K562 (cell line): Measurements from ENCODE around the gene PPOX. TPM values are rescaled to one million over a fixed set of nuclear protein-coding genes. Genes with fewer than 3 reads are reported as not detected.
A peak's percentile ranks its signal among the peaks of the same experiment; 100 is the strongest.

Experiments used
- CBFB ChIP-seq: sonication (generic); formaldehyde crosslinking; IDR thresholded peaks from 2 replicates; pipeline ENCODE4 v1.4.0; 2020; ENCODE audit warnings: mild to moderate bottlenecking, missing genetic modification reagents
- CREB1 ChIP-seq, 2 experiments: sonication (generic) in 1 of 2; formaldehyde crosslinking in 1 of 2; IDR thresholded peaks; 2 replicates each; pipeline versions ENCODE4 v1.6.1 to v1.8.0; 2012 to 2022; ENCODE audit warnings: inconsistent platforms in 1 of 2, mild to moderate bottlenecking in 1 of 2, missing genetic modification reagents in 1 of 2, moderate library complexity in 1 of 2
- CREB5 ChIP-seq: fragments of 250-450 bp; sonication (Bioruptor Pico); IDR thresholded peaks from 2 replicates; pipeline ENCODE4 v1.5.0; 2020; ENCODE audit warnings: mild to moderate bottlenecking
- GABPB1 ChIP-seq: sonication (generic); formaldehyde crosslinking; IDR thresholded peaks from 2 replicates; pipeline ENCODE4 v1.8.0; 2022; ENCODE audit warnings: mild to moderate bottlenecking, missing genetic modification reagents
- HCFC1 ChIP-seq: IDR thresholded peaks from 2 replicates; pipeline ENCODE4 v1.6.1; 2012; ENCODE audit warnings: low read depth, low read length, improper control_type of control experiment
- NEUROD1 ChIP-seq: fragments of 150-350 bp; IDR thresholded peaks from 2 replicates; pipeline ENCODE4 v1.6.1; 2014; ENCODE audit warnings: borderline replicate concordance, low read length, low read depth; ENCODE audit not compliant: partially characterized antibody
- PHF8 ChIP-seq: fragments of 200-600 bp; sonication (generic); IDR thresholded peaks from 2 replicates; pipeline ENCODE4 v1.6.1; 2012; ENCODE audit warnings: mixed run types, mild to moderate bottlenecking, inconsistent platforms, low read length, moderate library complexity, borderline replicate concordance
- POLR2A ChIP-seq: fragments of 450-650 bp; conservative IDR thresholded peaks from 2 replicates; pipeline ENCODE4 v1.6.1; 2016
- POLR2AphosphoS2 ChIP-seq: IDR thresholded peaks from 2 replicates; pipeline ENCODE4 v1.6.1; 2012; ENCODE audit warnings: low read length, improper control_type of control experiment
- POLR2AphosphoS5 ChIP-seq: IDR thresholded peaks from 2 replicates; pipeline ENCODE4 v1.6.1; 2011; ENCODE audit warnings: mild to moderate bottlenecking, low read depth, low read length, moderate library complexity; ENCODE audit not compliant: control insufficient read depth, insufficient read depth
- POLR2H ChIP-seq: IDR thresholded peaks from 2 replicates; pipeline ENCODE4 v1.6.1; 2016; ENCODE audit warnings: missing genetic modification characterization, low read depth, mild to moderate bottlenecking, control low read depth, missing compliant biosample characterization, moderate library complexity
- TAF9B ChIP-seq: fragments of 450-650 bp; IDR thresholded peaks from 2 replicates; pipeline ENCODE4 v1.6.1; 2018; ENCODE audit warnings: mild to moderate bottlenecking; ENCODE audit not compliant: partially characterized antibody
- TEAD1 ChIP-seq, 2 experiments: fragments of 450-650 bp in 1 of 2; sonication (generic) in 1 of 2; formaldehyde crosslinking; IDR thresholded peaks; 2 replicates each; pipeline versions ENCODE4 v1.4.0 to v1.8.0; 2020 to 2022; ENCODE audit warnings: mild to moderate bottlenecking in 2 of 2, missing genetic modification reagents in 1 of 2
- TEAD4 ChIP-seq, 2 experiments: sonication (generic) in 1 of 2; formaldehyde crosslinking in 1 of 2; IDR thresholded peaks; 2 replicates each; pipeline versions ENCODE4 v1.6.1 to v1.8.0; 2012 to 2022; ENCODE audit warnings: borderline replicate concordance in 1 of 2, inconsistent platforms in 1 of 2, low read length in 1 of 2, mild to moderate bottlenecking in 1 of 2, missing genetic modification reagents in 1 of 2
- YY1 ChIP-seq, 3 experiments: IDR thresholded peaks; 2 replicates each; pipeline ENCODE4 v1.6.1; 2011; ENCODE audit warnings: low read length in 2 of 3, mild to moderate bottlenecking in 2 of 3, moderate library complexity in 2 of 3, borderline replicate concordance in 1 of 3, control low read depth in 1 of 3, low read depth in 1 of 3; ENCODE audit not compliant: insufficient read depth in 3 of 3, insufficient replicate concordance in 2 of 3, control insufficient read depth in 1 of 3, insufficient read length in 1 of 3; ENCODE audit errors: extremely low read depth in 1 of 3
- ZFX ChIP-seq: sonication (generic); formaldehyde crosslinking; IDR thresholded peaks from 2 replicates; pipeline ENCODE4 v1.8.0; 2022; ENCODE audit warnings: mild to moderate bottlenecking, missing genetic modification reagents, moderate library complexity
- ZMIZ1 ChIP-seq, 2 experiments: fragments of 150-350 bp in 1 of 2; IDR thresholded peaks; 2 replicates each; pipeline ENCODE4 v1.6.1; 2012 to 2016; ENCODE audit warnings: low read depth in 2 of 2, low read length in 2 of 2, mild to moderate bottlenecking in 1 of 2, moderate library complexity in 1 of 2
- ZNF639 ChIP-seq, 2 experiments: fragments of 200-800 bp in 1 of 2; sonication (Bioruptor generic) in 1 of 2; sonication (generic) in 1 of 2; formaldehyde crosslinking in 1 of 2; IDR thresholded peaks in 1 of 2; conservative IDR thresholded peaks in 1 of 2; 2 replicates each; pipeline versions ENCODE4 v1.5.0 to v1.6.1; 2016 to 2020; ENCODE audit warnings: missing compliant biosample characterization in 1 of 2, missing genetic modification characterization in 1 of 2, missing genetic modification reagents in 1 of 2
- polyA plus RNA-seq, 8 experiments: library from polyadenylated mRNA; depleted of rRNA in 4 of 8; stranded (reverse) in 5 of 8; unstranded in 3 of 8; fragments of >200 nt; fragmentation: Nextera tagmentation in 2 of 8; fragmentation: Illumina TruSeq in 1 of 8; extraction: Ambion mirVana in 2 of 8; extraction: Trizol in 1 of 8; gene quantifications; 2 replicates each; pipeline versions ENCODE4 v1.2.1 to v1.2.3, GENCODE V29; 2011 to 2014; ENCODE audit warnings: inconsistent platforms in 1 of 8, missing spikeins in 1 of 8
- total RNA-seq, 7 experiments: library from RNA; depleted of rRNA in 6 of 7; stranded (reverse); fragments of >200 nt in 6 of 7; fragmentation: Illumina TruSeq in 2 of 7; extraction: Trizol in 2 of 7; gene quantifications; 2 replicates each; pipeline versions ENCODE4 v1.2.1 to v1.2.3, GENCODE V29; 2011 to 2021; ENCODE audit warnings: low replicate concordance in 1 of 7

Gene PPOX
- total and polyA plus RNA-seq, 9 of the 15 experiments (the other 6 are each of a cell fraction or from before 2014, with no cell fraction given), result 17.0 to 57.1 (median 38.9) TPM

GRCh38 chr1:161159087-161159912 lies 6.9 kb upstream of the PPOX start, which contains the start of gene USP21 (continued):
- no peak for TF ChIP-seq TEAD1 (CRISPR knock-in tag; IDR thresholded peaks at IDR 0.05)
- TF ChIP-seq POLR2A, result peak; percentile 80
- peak; percentile 4; the same call in 1 of the 2 replicates for TF ChIP-seq TEAD4 (IDR thresholded peaks at IDR 0.05; ENCODE audit: low read length)
- no peak for TF ChIP-seq TEAD4 (CRISPR knock-in tag; IDR thresholded peaks at IDR 0.05; ENCODE audit: borderline replicate concordance)
- 0 out of 2 replicates have a peak, but pooled peaks have one; percentile 64 for TF ChIP-seq CBFB
- peak; percentile 76; the same call in 1 of the 2 replicates for TF ChIP-seq PHF8
- TF ChIP-seq ZFX, result peak; percentile 64
- TF ChIP-seq ZNF639 (CRISPR knock-in tag; conservative IDR thresholded peaks at IDR 0.05 in 1 of 2, IDR thresholded peaks at IDR 0.05 in 1 of 2), result 0 out of 4 replicates have a peak, but pooled peaks of 1 of the 2 experiments have one; percentile 42
- TF ChIP-seq CREB1 (IDR thresholded peaks at IDR 0.05), result 0 out of 2 replicates have a peak, but pooled peaks have one; percentile 39
- peak; percentile 52; the same call in 1 of the 2 replicates for TF ChIP-seq CREB1 (CRISPR knock-in tag; IDR thresholded peaks at IDR 0.05)
- peak; percentile 85 for TF ChIP-seq HCFC1
- no peak for TF ChIP-seq NEUROD1
- TF ChIP-seq ZMIZ1 (IDR thresholded peaks at IDR 0.05; ENCODE audit: low read depth in 2 of 2, low read length in 2 of 2), result peak in 1 of 2 experiments; percentile 49; a peak in 1 of 4 replicates
- peak; percentile 98 for TF ChIP-seq POLR2AphosphoS2
- peak; percentile 73 for TF ChIP-seq POLR2AphosphoS5
- TF ChIP-seq POLR2H (tag), result peak; percentile 34; the same call in 1 of the 2 replicates
- TF ChIP-seq CREB5 (CRISPR knock-in tag), result no peak
- TF ChIP-seq YY1 (IDR thresholded peaks at IDR 0.05; ENCODE audit: borderline replicate concordance in 1 of 3, control insufficient read depth in 1 of 3, extremely low read depth in 1 of 3, insufficient read depth in 3 of 3, insufficient read length in 1 of 3, insufficient replicate concordance in 2 of 3, low read depth in 1 of 3, low read length in 2 of 3), result peak; percentile 94 to 98 (median 98)
- TF ChIP-seq TAF9B, result peak; percentile 98
- peak; percentile 70 for TF ChIP-seq GABPB1 (CRISPR knock-in tag)
